Activated CD4-positive, alpha-beta T cell treated with anti-CD3 and anti-CD28 coated beads for 24 hours (primary cell): ENCODE results near the gene TMEM91.
A peak's percentile ranks its signal among the peaks of the same experiment; 100 is the strongest.

Experiments
- DNase-seq, 2 donors: peaks; one replicate each; pipeline ENCODE4 v3.0.0-alpha.2; 2020; ENCODE audit warnings: low read depth in 2 of 2

TMEM91 gene

DNA sequence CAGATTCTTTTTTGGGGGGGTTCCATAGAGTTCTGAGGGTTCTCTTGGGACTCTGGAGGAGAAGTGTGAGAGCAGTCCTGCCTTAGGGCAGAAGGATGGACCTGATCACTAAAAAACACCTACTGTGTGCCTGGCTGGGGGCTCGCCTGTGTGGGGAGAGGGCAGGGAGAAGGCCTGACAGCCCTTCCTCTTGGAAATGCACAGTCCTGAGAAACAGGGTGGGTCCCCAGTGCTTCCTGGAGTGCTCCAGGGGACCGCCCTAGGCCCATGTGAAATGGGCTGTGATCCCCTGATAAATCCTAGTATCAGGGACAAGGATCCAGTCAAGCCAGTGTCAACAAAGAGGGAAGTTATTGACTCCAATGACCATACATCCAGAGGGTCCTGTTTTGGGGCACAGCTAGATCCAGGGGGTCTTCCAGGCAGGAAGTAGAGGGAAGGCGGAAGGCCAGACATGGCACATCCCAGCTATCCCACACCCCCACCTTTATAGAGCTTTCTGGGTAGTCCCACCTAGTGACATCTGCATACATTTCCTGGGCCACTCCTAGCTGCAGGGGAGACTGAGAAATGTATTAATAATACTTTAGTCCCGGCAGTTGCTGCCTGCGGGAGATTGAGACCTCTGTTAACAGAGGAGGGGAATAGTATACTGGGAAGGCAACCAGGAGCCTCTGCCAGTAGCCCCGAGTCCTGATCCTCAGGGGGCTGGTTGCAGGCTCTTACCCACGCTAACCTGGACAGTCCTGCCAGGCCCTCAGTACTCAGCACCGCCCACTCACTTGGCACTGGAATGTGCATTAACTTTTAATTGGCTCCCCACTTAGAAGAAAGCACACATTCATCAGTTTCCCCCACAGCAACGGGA lies 35.0 kb downstream of the TMEM91 start:
- DNase-seq = no peak

GRCh38 chr19:41411968-41412265 lies 35.6 kb downstream of the TMEM91 start:
- no peak for DNase-seq

- no peak for DNase-seq
Observed at GRCh38 chr19:41412953-41413352, 36.6 kb downstream of the TMEM91 start.

- DNase-seq = no peak
Observed at GRCh38 chr19:41413947-41414346, 37.6 kb downstream of the TMEM91 start.

DNA sequence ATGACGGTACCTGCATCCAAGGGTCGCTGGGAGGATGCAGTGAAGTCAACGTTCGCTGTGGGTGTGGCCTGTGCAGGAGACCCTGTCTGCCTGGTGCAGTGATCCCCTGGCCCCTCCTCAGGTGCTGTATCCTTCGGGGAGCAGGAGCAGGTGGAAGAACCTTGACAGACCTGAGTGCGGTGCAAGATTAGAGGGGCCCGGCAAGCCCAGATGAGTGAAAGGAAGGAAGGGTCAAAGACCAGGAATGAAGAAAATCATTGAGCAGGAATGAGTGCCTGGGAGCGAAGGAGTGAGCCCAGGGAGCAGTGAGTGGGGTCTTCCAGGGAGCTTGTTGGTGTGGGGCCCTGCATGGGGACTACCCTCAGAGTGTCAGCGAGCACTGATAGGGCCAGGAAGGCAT lies 38.1 kb downstream of the TMEM91 start:
- no peak for DNase-seq

GRCh38 chr19:41415154-41415571 lies 38.8 kb downstream of the TMEM91 start:
- DNase-seq = no peak

DNA sequence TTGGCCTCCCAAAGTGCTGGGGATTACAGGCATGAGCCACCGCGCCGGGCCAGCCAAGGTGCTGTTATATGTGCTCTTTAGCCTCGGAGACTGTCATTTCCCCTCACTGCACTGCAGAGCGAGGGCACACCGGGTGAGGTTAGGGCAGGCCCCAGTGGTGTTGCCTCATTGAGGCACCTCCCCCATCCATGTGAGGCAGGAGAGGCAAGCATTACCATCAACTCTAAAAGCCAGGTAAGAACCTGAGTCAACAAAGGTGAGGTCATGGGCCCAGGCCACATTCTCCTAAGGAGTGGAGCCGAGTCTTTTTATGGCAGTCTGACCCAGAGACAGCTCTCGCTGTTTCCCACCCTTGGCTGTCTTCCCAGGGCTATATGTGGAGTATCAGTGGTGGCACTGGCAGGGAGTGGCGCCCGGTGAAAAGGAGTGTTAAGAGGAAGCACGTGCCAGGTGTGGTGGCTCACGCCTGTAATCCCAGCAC lies 39.9 kb downstream of the TMEM91 start:
- no peak for DNase-seq

DNA sequence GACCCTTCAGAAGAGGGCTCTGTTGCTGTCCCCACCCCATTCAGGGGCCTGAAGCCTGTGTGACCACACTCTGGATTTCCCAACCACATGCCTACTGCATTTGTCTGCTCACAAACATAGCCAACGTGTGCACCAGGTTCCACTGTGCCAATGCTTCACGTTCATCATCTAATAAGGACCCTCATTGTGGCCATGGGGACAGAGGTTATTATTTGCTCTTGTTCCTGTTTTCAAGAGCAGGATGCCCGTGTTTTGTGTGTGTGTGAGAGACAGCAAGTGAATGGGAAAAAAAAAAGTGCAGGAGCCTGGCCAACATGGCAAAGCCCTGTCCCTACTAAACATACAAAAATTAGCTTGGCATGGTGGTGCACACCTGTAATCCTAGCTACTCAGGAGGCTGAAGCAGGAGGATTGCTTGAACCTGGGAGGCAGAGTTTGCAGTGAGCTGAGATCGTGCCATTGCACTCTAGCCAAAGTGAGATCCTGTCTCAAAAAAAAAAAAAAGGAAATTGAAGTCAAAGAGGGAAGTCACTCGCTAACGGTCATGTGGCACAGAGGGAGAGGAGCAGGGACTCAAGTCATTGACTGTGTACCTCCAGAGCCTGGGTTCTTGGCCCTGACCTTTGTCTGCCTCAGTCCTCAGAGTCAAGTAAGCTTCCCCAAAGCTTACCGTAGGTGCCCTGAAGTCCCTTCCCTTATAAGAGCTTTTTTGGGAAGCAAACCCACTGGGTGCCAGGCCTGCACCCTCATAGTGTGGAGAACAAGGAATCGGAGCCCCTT lies 44.0 kb downstream of the TMEM91 start:
- no peak for DNase-seq

GRCh38 chr19:41421314-41421713 lies 45.0 kb downstream of the TMEM91 start:
- DNase-seq = no peak

DNA sequence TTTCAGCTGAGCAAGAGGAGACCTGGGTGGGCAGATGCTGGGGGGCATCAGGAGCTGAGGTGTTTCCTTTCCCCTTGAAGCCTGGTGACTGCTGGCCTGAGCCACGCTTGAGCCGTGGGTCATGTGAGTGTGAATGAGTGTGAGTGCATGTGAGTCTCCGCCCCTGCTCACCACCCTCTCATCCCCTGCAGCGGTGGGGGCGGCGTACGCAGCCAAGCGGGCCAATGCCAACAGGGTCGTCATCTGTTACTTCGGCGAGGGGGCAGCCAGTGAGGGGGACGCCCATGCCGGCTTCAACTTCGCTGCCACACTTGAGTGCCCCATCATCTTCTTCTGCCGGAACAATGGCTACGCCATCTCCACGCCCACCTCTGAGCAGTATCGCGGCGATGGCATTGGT lies 45.6 kb downstream of the TMEM91 start:
- no peak for DNase-seq

- DNase-seq = no peak
Observed at GRCh38 chr19:41422456-41422855, 46.1 kb downstream of the TMEM91 start.

- DNase-seq = no peak
Observed at GRCh38 chr19:41422955-41423354, 46.6 kb downstream of the TMEM91 start.

DNA sequence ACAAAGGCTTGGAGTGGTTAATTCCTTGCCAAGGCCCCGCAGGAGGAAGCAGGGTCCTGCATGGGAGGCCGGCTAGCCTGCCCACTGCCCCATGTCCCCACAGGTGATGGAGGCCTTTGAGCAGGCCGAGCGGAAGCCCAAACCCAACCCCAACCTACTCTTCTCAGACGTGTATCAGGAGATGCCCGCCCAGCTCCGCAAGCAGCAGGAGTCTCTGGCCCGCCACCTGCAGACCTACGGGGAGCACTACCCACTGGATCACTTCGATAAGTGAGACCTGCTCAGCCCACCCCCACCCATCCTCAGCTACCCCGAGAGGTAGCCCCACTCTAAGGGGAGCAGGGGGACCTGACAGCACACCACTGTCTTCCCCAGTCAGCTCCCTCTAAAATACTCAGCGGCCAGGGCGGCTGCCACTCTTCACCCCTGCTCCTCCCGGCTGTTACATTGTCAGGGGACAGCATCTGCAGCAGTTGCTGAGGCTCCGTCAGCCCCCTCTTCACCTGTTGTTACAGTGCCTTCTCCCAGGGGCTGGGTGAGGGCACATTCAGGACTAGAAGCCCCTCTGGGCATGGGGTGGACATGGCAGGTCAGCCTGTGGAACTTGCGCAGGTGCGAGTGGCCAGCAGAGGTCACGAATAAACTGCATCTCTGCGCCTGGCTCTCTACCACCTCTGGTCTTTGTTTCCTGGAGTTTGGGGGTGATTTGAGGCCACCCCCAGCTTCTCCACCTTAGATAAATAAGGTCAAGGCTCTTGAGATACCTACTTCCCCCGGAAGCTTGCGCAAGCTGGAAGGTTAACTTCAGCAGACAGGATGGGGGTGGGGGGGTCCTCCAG lies 48.2 kb downstream of the TMEM91 start:
- DNase-seq = no peak

DNA sequence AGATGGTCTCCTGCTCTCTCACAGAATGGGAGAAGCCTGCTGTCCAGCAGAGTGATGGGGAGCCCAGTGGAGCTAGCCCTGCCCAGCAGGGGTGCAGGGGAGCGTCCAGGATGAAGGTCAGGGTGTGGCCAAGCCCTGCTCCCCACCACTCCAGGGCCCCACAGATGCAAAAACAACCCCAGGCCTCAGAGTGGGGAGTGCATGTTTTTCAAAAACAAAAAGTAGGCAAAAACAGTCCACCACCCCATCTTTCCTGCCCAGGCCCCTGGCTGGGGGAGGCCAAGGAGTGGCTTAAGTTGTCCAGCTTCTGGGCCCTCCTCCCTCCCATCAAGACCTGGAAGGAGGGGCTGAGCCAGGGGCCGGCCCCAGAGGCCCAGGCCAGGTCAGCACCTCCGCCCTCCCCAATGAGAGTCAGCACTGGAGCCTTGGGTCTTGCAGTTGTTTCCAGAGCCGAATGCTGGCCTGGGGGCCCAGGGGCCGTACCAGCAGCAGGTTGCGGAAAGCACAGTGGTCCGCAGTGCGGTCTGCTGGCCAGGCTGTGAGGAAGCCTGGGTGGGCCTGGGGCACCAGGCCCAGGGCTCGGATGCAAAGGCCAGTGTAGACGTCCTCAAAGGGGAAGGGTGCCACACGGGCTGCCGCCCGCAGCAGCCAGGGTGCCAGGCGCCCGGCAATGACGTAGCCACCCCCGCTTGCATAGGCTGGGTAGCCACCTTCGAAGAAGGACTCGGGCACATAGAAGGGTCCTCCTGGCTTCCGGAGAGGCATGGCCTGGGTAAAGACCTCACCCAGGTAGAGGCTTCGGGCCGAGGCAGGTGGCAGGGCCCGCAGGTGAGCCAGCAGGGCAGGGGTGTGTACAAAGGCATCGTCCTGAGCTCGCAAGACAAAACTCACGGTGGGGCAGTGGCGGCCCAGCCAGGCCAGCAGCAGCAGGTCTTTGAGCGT lies 49.1 kb downstream of the TMEM91 start:
- DNase-seq = no peak

- no peak for DNase-seq
Observed at GRCh38 chr19:41426116-41426841, 49.9 kb downstream of the TMEM91 start.

- DNase-seq = peak in 1 of 2 donors; percentile 32
Observed at GRCh38 chr19:41426952-41427646, 50.8 kb downstream of the TMEM91 start, which contains the start of gene B3GNT8. TSS of gene B3GNT8 (minus strand) at chr19:41427374. CDS start at chr19:41426778, 596 bp downstream.

GRCh38 chr19:41427647-41428480 lies 51.5 kb downstream of the TMEM91 start:
- DNase-seq = no peak

DNA sequence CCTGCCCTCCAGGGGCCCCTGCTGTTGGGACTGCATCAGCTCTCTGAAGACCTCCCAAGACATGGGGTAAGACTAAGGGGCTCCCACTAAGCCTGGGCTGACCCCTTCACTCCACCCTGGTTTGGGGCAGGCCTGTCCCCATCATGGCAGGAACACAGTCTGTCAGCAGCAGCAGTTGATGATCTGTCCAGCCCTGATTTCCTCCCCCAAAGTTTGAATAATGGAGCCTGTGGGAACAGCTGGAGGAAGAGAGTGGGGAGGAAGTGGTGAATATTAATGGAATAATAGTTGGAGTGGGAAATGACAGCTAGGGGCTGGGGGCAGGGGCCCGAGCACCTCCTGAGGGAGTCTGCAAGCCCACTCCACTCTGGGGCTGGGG lies 52.1 kb downstream of the TMEM91 start:
- DNase-seq = no peak

GRCh38 chr19:41430922-41431321 lies 54.6 kb downstream of the TMEM91 start:
- no peak for DNase-seq
